GM23338 (cell line): ENCODE results near the gene LRRFIP2. TPM values are rescaled to one million over a fixed set of nuclear protein-coding genes. Genes with fewer than 3 reads are reported as not detected.

Experiments used
- ATAC-seq: fragments of 200-7000 bp; cut with Tn5 transposase; 3 replicates; pipeline ENCODE4 v1.9.1; 2020
- DNase-seq: peaks from one replicate; pipeline ENCODE4 v3.0.0-alpha.2; 2015; ENCODE audit warnings: low spot score
- H2AFZ ChIP-seq: fragments of 200-600 bp; sonication (generic); 2 replicates; pipeline ENCODE4 v1.8.0; 2016; ENCODE audit warnings: antibody characterized with exemption, mild to moderate bottlenecking, moderate library complexity
- H3F3A ChIP-seq: fragments of 200-600 bp; sonication (generic); replicated peaks from 2 replicates; pipeline ENCODE4 v1.8.0; 2017; ENCODE audit warnings: antibody characterized with exemption, mixed run types, low read depth
- H3K27ac ChIP-seq: fragments of 200-600 bp; sonication (generic); 2 replicates; pipeline ENCODE4 v1.6.1; 2016; ENCODE audit warnings: low read depth
- H3K27me3 ChIP-seq: fragments of 200-600 bp; sonication (generic); 2 replicates; pipeline ENCODE4 v1.8.0; 2016; ENCODE audit warnings: mild to moderate bottlenecking, mixed run types, moderate library complexity; ENCODE audit not compliant: insufficient read depth
- H3K36me3 ChIP-seq: fragments of 200-600 bp; sonication (generic); 2 replicates; pipeline ENCODE4 v1.8.0; 2016; ENCODE audit warnings: mild to moderate bottlenecking; ENCODE audit not compliant: insufficient read depth
- H3K4me1 ChIP-seq: fragments of 200-600 bp; sonication (generic); 2 replicates; pipeline ENCODE4 v1.8.0; 2016; ENCODE audit warnings: mild to moderate bottlenecking, moderate library complexity; ENCODE audit not compliant: insufficient read depth
- H3K4me2 ChIP-seq: fragments of 200-600 bp; sonication (generic); 2 replicates; pipeline ENCODE4 v1.7.1; 2017; ENCODE audit warnings: mixed run types
- H3K4me3 ChIP-seq: fragments of 200-600 bp; sonication (generic); 2 replicates; pipeline ENCODE4 v1.6.1; 2016; ENCODE audit warnings: mixed run types
- H3K79me2 ChIP-seq: fragments of 200-600 bp; sonication (generic); replicated peaks from 2 replicates; pipeline ENCODE4 v1.8.0; 2017; ENCODE audit warnings: mild to moderate bottlenecking; ENCODE audit not compliant: insufficient read depth
- H3K9me2 ChIP-seq: fragments of 200-600 bp; sonication (generic); 2 replicates; pipeline ENCODE4 v1.8.0; 2017; ENCODE audit not compliant: insufficient read depth
- H4K20me1 ChIP-seq: fragments of 200-600 bp; sonication (generic); replicated peaks from 2 replicates; pipeline ENCODE4 v1.8.0; 2017; ENCODE audit warnings: mild to moderate bottlenecking; ENCODE audit not compliant: insufficient read depth
- H3K27ac Mint-ChIP-seq: 2 replicates; pipeline ENCODE4 v1.8.0; 2020; ENCODE audit warnings: inconsistent platforms, mild to moderate bottlenecking, moderate library complexity, mixed read lengths
- H3K27me3 Mint-ChIP-seq: 3 replicates; pipeline ENCODE4 v1.8.0; 2022; ENCODE audit warnings: low read depth, mild to moderate bottlenecking, moderate library complexity, mixed read lengths, inconsistent platforms; ENCODE audit not compliant: insufficient read depth, poor library complexity
- H3K36me3 Mint-ChIP-seq: 3 replicates; pipeline ENCODE4 v1.8.0; 2021; ENCODE audit warnings: low read depth, mild to moderate bottlenecking, inconsistent platforms, moderate library complexity, mixed read lengths
- H3K4me1 Mint-ChIP-seq: 3 replicates; pipeline ENCODE4 v1.8.0; 2020; ENCODE audit warnings: mild to moderate bottlenecking, inconsistent platforms, mixed read lengths
- H3K4me3 Mint-ChIP-seq: 3 replicates; pipeline ENCODE4 v1.8.0; 2021; ENCODE audit warnings: moderate library complexity, mild to moderate bottlenecking, inconsistent platforms, mixed read lengths
- H3K9me3 Mint-ChIP-seq: 3 replicates; pipeline ENCODE4 v1.8.0; 2020; ENCODE audit warnings: moderate library complexity, mild to moderate bottlenecking, inconsistent platforms, mixed read lengths
- CREB1 ChIP-seq: fragments of 250-450 bp; sonication (Bioruptor Pico); IDR thresholded peaks from 2 replicates; pipeline ENCODE4 v1.5.0; 2020; ENCODE audit warnings: low read depth, mild to moderate bottlenecking, moderate library complexity
- EZH2 ChIP-seq: fragments of 200-600 bp; sonication (generic); IDR thresholded peaks from one replicate; pipeline ENCODE4 v1.8.0; 2017; ENCODE audit warnings: antibody characterized with exemption, mild to moderate bottlenecking, low read depth; ENCODE audit not compliant: unreplicated experiment
- NANOG ChIP-seq: IDR thresholded peaks from 2 replicates; pipeline ENCODE4 v1.6.1; 2016; ENCODE audit warnings: antibody characterized with exemption, borderline replicate concordance
- ZNF114 ChIP-seq: fragments of 250-450 bp; sonication (Bioruptor Pico); IDR thresholded peaks from 2 replicates; pipeline ENCODE4 v1.5.0; 2020; ENCODE audit warnings: mild to moderate bottlenecking, moderate library complexity
- ZNF331 ChIP-seq: fragments of 250-450 bp; sonication (Bioruptor Pico); IDR thresholded peaks from 2 replicates; pipeline ENCODE4 v1.5.0; 2020; ENCODE audit warnings: low read depth, mild to moderate bottlenecking, moderate library complexity
- polyA plus RNA-seq: library from polyadenylated mRNA; unstranded; fragments of >200 nt; fragmentation: Nextera tagmentation; extraction: Ambion mirVana; gene quantifications from 2 replicates; pipeline ENCODE4 v1.2.1, GENCODE V29; 2016
- total RNA-seq: library from RNA; depleted of rRNA; stranded (reverse); fragments of >200 nt; shearing (Covaris generic); gene quantifications from 2 replicates; pipeline ENCODE4 v1.2.3, GENCODE V29; 2014
- TF ChIP-seq, protein P1 (sequence below): fragments of 250-450 bp; sonication (Bioruptor Pico); IDR thresholded peaks from 2 replicates; pipeline ENCODE4 v1.5.0; 2020; ENCODE audit warnings: mild to moderate bottlenecking, moderate library complexity
- TF ChIP-seq, protein P2 (sequence below): IDR thresholded peaks from one replicate; pipeline ENCODE4 v1.6.1; 2018; ENCODE audit warnings: antibody characterized with exemption; ENCODE audit not compliant: unreplicated experiment

LRRFIP2 gene
- total and polyA plus RNA-seq, 2 experiments from 2014 or later = 20.3 to 29.0 TPM

DNA sequence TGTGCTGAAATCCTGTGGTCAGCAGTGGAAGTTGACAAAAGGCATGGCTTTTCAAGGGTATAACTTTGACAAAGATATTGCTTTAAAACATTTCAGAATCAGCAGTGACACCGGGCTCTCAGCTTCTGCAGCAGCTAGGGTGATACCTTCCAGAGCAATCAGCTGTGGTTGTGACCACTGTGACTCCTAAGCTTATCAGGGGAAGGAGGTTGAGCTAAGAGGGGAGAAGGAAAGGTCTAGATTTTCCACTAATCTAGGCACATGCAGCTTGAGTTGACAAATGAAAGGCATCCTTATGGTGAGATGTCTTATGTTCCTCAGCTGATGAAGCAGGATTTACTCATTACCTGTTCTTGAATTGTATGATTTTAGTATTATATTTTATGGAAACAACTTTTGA lies 16.3 kb upstream of the LRRFIP2 start:
- H3K27ac ChIP-seq = no peak overlapping the region

DNA sequence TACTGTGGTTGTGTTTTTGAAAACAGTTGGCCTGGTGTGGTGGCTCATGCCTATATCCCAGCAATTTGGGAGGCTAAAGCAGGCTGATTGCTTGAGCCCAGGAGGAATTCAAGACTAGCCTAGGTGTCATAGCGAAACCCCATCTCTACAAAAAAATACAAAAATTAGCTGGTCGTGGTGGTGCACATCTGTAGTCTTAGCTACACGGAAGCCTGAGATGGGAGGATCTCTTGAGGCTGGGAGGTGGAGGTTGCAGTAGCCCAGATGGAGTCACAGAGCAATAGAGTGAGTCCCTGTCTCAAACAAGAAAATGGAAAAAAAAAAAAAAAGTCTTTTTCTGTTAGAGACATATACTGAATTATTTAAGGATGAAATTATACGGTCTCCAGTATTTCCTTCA lies 14.7 kb upstream of the LRRFIP2 start:
- ATAC-seq (no peak), DNase-seq (no peak)
- Histone ChIP-seq H4K20me1 (no peaks in the 10 kb centered on the region), H3K4me1 (no peaks in the 10 kb centered on the region), H3K79me2 (no peaks in the 10 kb centered on the region), H3K27me3 (no peaks in the 10 kb centered on the region), H2AFZ (no peak overlapping the region), H3K27ac (no peak overlapping the region), H3K36me3 (no peaks in the 10 kb centered on the region), H3K4me2 (no peak overlapping the region), H3K9me2 (no peaks in the 10 kb centered on the region), H3F3A (no peaks in the 10 kb centered on the region), H3K4me3 (no peak overlapping the region)
- no peak overlapping the region for H3K4me3 Mint-ChIP-seq
- no peak for TF ChIP-seq NANOG
- no peak for TF ChIP-seq ZNF114
- TF ChIP-seq ZNF331 (CRISPR knock-in tag) = no peak
- TF ChIP-seq CREB1 (CRISPR knock-in tag) = no peak
- TF ChIP-seq, protein P1, sequence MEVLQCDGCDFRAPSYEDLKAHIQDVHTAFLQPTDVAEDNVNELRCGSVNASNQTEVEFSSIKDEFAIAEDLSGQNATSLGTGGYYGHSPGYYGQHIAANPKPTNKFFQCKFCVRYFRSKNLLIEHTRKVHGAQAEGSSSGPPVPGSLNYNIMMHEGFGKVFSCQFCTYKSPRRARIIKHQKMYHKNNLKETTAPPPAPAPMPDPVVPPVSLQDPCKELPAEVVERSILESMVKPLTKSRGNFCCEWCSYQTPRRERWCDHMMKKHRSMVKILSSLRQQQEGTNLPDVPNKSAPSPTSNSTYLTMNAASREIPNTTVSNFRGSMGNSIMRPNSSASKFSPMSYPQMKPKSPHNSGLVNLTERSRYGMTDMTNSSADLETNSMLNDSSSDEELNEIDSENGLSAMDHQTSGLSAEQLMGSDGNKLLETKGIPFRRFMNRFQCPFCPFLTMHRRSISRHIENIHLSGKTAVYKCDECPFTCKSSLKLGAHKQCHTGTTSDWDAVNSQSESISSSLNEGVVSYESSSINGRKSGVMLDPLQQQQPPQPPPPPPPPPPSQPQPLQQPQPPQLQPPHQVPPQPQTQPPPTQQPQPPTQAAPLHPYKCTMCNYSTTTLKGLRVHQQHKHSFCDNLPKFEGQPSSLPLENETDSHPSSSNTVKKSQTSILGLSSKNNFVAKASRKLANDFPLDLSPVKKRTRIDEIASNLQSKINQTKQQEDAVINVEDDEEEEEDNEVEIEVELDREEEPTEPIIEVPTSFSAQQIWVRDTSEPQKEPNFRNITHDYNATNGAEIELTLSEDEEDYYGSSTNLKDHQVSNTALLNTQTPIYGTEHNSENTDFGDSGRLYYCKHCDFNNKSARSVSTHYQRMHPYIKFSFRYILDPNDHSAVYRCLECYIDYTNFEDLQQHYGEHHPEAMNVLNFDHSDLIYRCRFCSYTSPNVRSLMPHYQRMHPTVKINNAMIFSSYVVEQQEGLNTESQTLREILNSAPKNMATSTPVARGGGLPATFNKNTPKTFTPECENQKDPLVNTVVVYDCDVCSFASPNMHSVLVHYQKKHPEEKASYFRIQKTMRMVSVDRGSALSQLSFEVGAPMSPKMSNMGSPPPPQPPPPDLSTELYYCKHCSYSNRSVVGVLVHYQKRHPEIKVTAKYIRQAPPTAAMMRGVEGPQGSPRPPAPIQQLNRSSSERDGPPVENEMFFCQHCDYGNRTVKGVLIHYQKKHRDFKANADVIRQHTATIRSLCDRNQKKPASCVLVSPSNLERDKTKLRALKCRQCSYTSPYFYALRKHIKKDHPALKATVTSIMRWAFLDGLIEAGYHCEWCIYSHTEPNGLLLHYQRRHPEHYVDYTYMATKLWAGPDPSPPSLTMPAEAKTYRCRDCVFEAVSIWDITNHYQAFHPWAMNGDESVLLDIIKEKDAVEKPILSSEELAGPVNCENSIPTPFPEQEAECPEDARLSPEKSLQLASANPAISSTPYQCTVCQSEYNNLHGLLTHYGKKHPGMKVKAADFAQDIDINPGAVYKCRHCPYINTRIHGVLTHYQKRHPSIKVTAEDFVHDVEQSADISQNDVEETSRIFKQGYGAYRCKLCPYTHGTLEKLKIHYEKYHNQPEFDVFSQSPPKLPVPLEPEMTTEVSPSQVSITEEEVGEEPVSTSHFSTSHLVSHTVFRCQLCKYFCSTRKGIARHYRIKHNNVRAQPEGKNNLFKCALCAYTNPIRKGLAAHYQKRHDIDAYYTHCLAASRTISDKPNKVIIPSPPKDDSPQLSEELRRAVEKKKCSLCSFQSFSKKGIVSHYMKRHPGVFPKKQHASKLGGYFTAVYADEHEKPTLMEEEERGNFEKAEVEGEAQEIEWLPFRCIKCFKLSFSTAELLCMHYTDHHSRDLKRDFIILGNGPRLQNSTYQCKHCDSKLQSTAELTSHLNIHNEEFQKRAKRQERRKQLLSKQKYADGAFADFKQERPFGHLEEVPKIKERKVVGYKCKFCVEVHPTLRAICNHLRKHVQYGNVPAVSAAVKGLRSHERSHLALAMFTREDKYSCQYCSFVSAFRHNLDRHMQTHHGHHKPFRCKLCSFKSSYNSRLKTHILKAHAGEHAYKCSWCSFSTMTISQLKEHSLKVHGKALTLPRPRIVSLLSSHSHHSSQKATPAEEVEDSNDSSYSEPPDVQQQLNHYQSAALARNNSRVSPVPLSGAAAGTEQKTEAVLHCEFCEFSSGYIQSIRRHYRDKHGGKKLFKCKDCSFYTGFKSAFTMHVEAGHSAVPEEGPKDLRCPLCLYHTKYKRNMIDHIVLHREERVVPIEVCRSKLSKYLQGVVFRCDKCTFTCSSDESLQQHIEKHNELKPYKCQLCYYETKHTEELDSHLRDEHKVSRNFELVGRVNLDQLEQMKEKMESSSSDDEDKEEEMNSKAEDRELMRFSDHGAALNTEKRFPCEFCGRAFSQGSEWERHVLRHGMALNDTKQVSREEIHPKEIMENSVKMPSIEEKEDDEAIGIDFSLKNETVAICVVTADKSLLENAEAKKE (CRISPR knock-in tag) = no peak
- no peaks in the 10 kb centered on the region for H3K36me3 Mint-ChIP-seq
- no peaks in the 10 kb centered on the region for H3K4me1 Mint-ChIP-seq
- H3K27ac Mint-ChIP-seq = no peak overlapping the region
- H3K27me3 Mint-ChIP-seq = no peaks in the 10 kb centered on the region
- H3K9me3 Mint-ChIP-seq = no peaks in the 10 kb centered on the region

More for the DNA sequence above, 16.3 kb upstream of the LRRFIP2 start:
- Mint-ChIP-seq H3K4me1 (no peaks in the 10 kb centered on the region), H3K9me3 (no peaks in the 10 kb centered on the region), H3K4me3 (no peak overlapping the region), H3K36me3 (no peaks in the 10 kb centered on the region), H3K27ac (no peak overlapping the region), H3K27me3 (peaks cover 1% of the 10 kb centered on the region)
- Histone ChIP-seq H3K27me3 (no peaks in the 10 kb centered on the region), H3K79me2 (no peaks in the 10 kb centered on the region), H3K4me2 (no peak overlapping the region), H3K4me1 (no peaks in the 10 kb centered on the region), H3K9me2 (no peaks in the 10 kb centered on the region), H3K36me3 (no peaks in the 10 kb centered on the region), H4K20me1 (no peaks in the 10 kb centered on the region), H3F3A (no peaks in the 10 kb centered on the region), H3K4me3 (no peak overlapping the region), H2AFZ (no peak overlapping the region)
- TF ChIP-seq, protein P2, sequence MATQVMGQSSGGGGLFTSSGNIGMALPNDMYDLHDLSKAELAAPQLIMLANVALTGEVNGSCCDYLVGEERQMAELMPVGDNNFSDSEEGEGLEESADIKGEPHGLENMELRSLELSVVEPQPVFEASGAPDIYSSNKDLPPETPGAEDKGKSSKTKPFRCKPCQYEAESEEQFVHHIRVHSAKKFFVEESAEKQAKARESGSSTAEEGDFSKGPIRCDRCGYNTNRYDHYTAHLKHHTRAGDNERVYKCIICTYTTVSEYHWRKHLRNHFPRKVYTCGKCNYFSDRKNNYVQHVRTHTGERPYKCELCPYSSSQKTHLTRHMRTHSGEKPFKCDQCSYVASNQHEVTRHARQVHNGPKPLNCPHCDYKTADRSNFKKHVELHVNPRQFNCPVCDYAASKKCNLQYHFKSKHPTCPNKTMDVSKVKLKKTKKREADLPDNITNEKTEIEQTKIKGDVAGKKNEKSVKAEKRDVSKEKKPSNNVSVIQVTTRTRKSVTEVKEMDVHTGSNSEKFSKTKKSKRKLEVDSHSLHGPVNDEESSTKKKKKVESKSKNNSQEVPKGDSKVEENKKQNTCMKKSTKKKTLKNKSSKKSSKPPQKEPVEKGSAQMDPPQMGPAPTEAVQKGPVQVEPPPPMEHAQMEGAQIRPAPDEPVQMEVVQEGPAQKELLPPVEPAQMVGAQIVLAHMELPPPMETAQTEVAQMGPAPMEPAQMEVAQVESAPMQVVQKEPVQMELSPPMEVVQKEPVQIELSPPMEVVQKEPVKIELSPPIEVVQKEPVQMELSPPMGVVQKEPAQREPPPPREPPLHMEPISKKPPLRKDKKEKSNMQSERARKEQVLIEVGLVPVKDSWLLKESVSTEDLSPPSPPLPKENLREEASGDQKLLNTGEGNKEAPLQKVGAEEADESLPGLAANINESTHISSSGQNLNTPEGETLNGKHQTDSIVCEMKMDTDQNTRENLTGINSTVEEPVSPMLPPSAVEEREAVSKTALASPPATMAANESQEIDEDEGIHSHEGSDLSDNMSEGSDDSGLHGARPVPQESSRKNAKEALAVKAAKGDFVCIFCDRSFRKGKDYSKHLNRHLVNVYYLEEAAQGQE = no peak
- no peak for TF ChIP-seq EZH2
- no peak for TF ChIP-seq ZNF331 (CRISPR knock-in tag)
- ATAC-seq (no peak), DNase-seq (no peak)
